Activated T-cell treated with anti-CD3 and anti-CD28 coated beads, Interleukin-2, amount 50 U/mL, for 72 hours (primary cell): ENCODE data around the gene PHACTR3. TPM values are rescaled to one million over a fixed set of nuclear protein-coding genes. Genes with fewer than 3 reads are reported as not detected.

Experiments
- ATAC-seq, 2 donors: fragments of 150-1000 bp; cut with Tn5 transposase; replicated peaks in 1 of 2; 2 replicates each; pipeline ENCODE4 v1.10.0; 2021; ENCODE audit warnings: moderate library complexity in 2 of 2, mild to moderate bottlenecking in 1 of 2
- DNase-seq, 2 donors: peaks; one replicate each; pipeline ENCODE4 v3.0.0; 2021 to 2022; ENCODE audit warnings: mixed read lengths in 1 of 2
- H3K27ac Mint-ChIP-seq: one replicate; pipeline ENCODE4 v1.8.0; 2022; ENCODE audit warnings: mild to moderate bottlenecking, moderate library complexity, mixed read lengths
- H3K27me3 Mint-ChIP-seq: one replicate; pipeline ENCODE4 v1.8.0; 2022; ENCODE audit warnings: low read depth, mixed read lengths
- H3K36me3 Mint-ChIP-seq, 2 donors: one replicate each; pipeline ENCODE4 v1.8.0; 2022; ENCODE audit warnings: mixed read lengths in 2 of 2, mild to moderate bottlenecking in 1 of 2; ENCODE audit not compliant: insufficient read depth in 2 of 2
- H3K4me1 Mint-ChIP-seq: one replicate; pipeline ENCODE4 v1.8.0; 2022; ENCODE audit warnings: low read depth, mixed read lengths
- H3K4me3 Mint-ChIP-seq, 2 donors: one replicate each; pipeline ENCODE4 v1.8.0; 2022; ENCODE audit warnings: mild to moderate bottlenecking in 2 of 2, mixed read lengths in 2 of 2, moderate library complexity in 2 of 2
- H3K9me3 Mint-ChIP-seq, 2 donors: one replicate each; pipeline ENCODE4 v1.8.0; 2022; ENCODE audit warnings: mixed read lengths in 2 of 2
- total RNA-seq, 2 donors: library from RNA; stranded (reverse); gene quantifications; one replicate each; pipeline ENCODE4 v1.2.3, GENCODE V29; 2022

Gene PHACTR3
- total RNA-seq, 2 donors from 2014 or later: not detected

GRCh38 chr20:59661621-59662020 is 57.3 kb downstream of the PHACTR3 start:
- Mint-ChIP-seq H3K9me3 (peaks cover 13 to 19% of the 10 kb centered on the region in 2 donors), H3K27me3 (peaks cover 8% of the 10 kb centered on the region), H3K4me3 (no peak overlapping the region), H3K4me1 (no peaks in the 10 kb centered on the region), H3K36me3 (peaks cover 8 to 18% of the 10 kb centered on the region in 2 donors), H3K27ac (no peak overlapping the region)
- DNase-seq (no peak), ATAC-seq (no peak)

- H3K27ac Mint-ChIP-seq: no peak overlapping the region
Observed at GRCh38 chr20:59662161-59662560, 57.8 kb downstream of the PHACTR3 start.

GRCh38 chr20:59662856-59663512 is 58.6 kb downstream of the PHACTR3 start:
- DNase-seq (no peak), ATAC-seq (no peak)
- peaks cover 5 to 8% of the 10 kb centered on the region in 2 donors for H3K36me3 Mint-ChIP-seq
- H3K27me3 Mint-ChIP-seq: peaks cover 8% of the 10 kb centered on the region
- no peaks in the 10 kb centered on the region for H3K4me1 Mint-ChIP-seq
- H3K4me3 Mint-ChIP-seq: no peak overlapping the region
- peaks cover 7 to 9% of the 10 kb centered on the region in 2 donors for H3K9me3 Mint-ChIP-seq
- H3K27ac Mint-ChIP-seq: no peak overlapping the region

More at GRCh38 chr20:59662161-59662560, 57.8 kb downstream of the PHACTR3 start:
- Mint-ChIP-seq H3K9me3 (peaks cover 11 to 16% of the 10 kb centered on the region in 2 donors), H3K27me3 (peaks cover 8% of the 10 kb centered on the region), H3K4me1 (no peaks in the 10 kb centered on the region), H3K4me3 (no peak overlapping the region), H3K36me3 (peaks cover 6 to 15% of the 10 kb centered on the region in 2 donors)
- DNase-seq: no peak
- no peak for ATAC-seq

- DNase-seq (no peak), ATAC-seq (no peak)
- Mint-ChIP-seq H3K4me3 (no peak overlapping the region), H3K4me1 (no peaks in the 10 kb centered on the region), H3K27ac (no peak overlapping the region), H3K27me3 (peaks cover 8% of the 10 kb centered on the region), H3K9me3 (peaks cover 4 to 6% of the 10 kb centered on the region in 2 donors), H3K36me3 (peaks cover 2 to 4% of the 10 kb centered on the region in 2 donors)
Observed at GRCh38 chr20:59663513-59664060, 59.2 kb downstream of the PHACTR3 start.

GRCh38 chr20:59664421-59664941 is 60.1 kb downstream of the PHACTR3 start:
- Mint-ChIP-seq H3K27ac (no peak overlapping the region), H3K4me3 (no peak overlapping the region), H3K9me3 (peaks cover 0 to 2% of the 10 kb centered on the region in 2 donors), H3K27me3 (peaks cover 8% of the 10 kb centered on the region), H3K36me3 (peaks cover 0 to 2% of the 10 kb centered on the region in 2 donors), H3K4me1 (no peaks in the 10 kb centered on the region)
- DNase-seq (no peak), ATAC-seq (no peak)

GRCh38 chr20:59665656-59666555 is 61.6 kb downstream of the PHACTR3 start:
- H3K9me3 Mint-ChIP-seq: no peaks in the 10 kb centered on the region
- peaks cover 8% of the 10 kb centered on the region for H3K27me3 Mint-ChIP-seq
- H3K4me3 Mint-ChIP-seq: no peak overlapping the region
- ATAC-seq: no peak
- no peaks in the 10 kb centered on the region for H3K36me3 Mint-ChIP-seq
- no peak for DNase-seq
- H3K27ac Mint-ChIP-seq: no peak overlapping the region
- H3K4me1 Mint-ChIP-seq: no peaks in the 10 kb centered on the region

- Mint-ChIP-seq H3K27ac (no peak overlapping the region), H3K9me3 (no peaks in the 10 kb centered on the region), H3K4me3 (no peak overlapping the region), H3K36me3 (no peaks in the 10 kb centered on the region), H3K27me3 (peaks cover 8% of the 10 kb centered on the region), H3K4me1 (no peaks in the 10 kb centered on the region)
- ATAC-seq: no peak
- no peak for DNase-seq
Observed at GRCh38 chr20:59666586-59666985, 62.2 kb downstream of the PHACTR3 start.

- no peak for ATAC-seq
Observed at GRCh38 chr20:59667131-59667530, 62.8 kb downstream of the PHACTR3 start.

GRCh38 chr20:59667981-59668515 is 63.7 kb downstream of the PHACTR3 start:
- Mint-ChIP-seq H3K9me3 (no peaks in the 10 kb centered on the region), H3K27ac (no peak overlapping the region), H3K36me3 (no peaks in the 10 kb centered on the region), H3K27me3 (no peaks in the 10 kb centered on the region), H3K4me1 (no peaks in the 10 kb centered on the region), H3K4me3 (no peak overlapping the region)
- DNase-seq (no peak), ATAC-seq (no peak)

More at GRCh38 chr20:59667131-59667530, 62.8 kb downstream of the PHACTR3 start:
- H3K27ac Mint-ChIP-seq: no peak overlapping the region
- peaks cover 4% of the 10 kb centered on the region for H3K27me3 Mint-ChIP-seq
- H3K4me1 Mint-ChIP-seq: no peaks in the 10 kb centered on the region
- no peaks in the 10 kb centered on the region for H3K36me3 Mint-ChIP-seq
- no peaks in the 10 kb centered on the region for H3K9me3 Mint-ChIP-seq
- no peak overlapping the region for H3K4me3 Mint-ChIP-seq
- DNase-seq: no peak

- no peaks in the 10 kb centered on the region for H3K36me3 Mint-ChIP-seq
- ATAC-seq (no peak), DNase-seq (no peak)
- no peaks in the 10 kb centered on the region for H3K4me1 Mint-ChIP-seq
- H3K4me3 Mint-ChIP-seq: no peak overlapping the region
- no peaks in the 10 kb centered on the region for H3K9me3 Mint-ChIP-seq
- no peak overlapping the region for H3K27ac Mint-ChIP-seq
- no peaks in the 10 kb centered on the region for H3K27me3 Mint-ChIP-seq
Observed at GRCh38 chr20:59668926-59669850, 64.8 kb downstream of the PHACTR3 start.

- ATAC-seq: no peak
- Mint-ChIP-seq H3K27ac (no peak overlapping the region), H3K27me3 (peaks cover 5% of the 10 kb centered on the region)
Observed at GRCh38 chr20:59670786-59671492, 66.6 kb downstream of the PHACTR3 start.

More at GRCh38 chr20:59670786-59671492, 66.6 kb downstream of the PHACTR3 start:
- Mint-ChIP-seq H3K9me3 (no peaks in the 10 kb centered on the region), H3K36me3 (no peaks in the 10 kb centered on the region), H3K4me1 (no peaks in the 10 kb centered on the region), H3K4me3 (no peak overlapping the region)
- DNase-seq: no peak
